ENCODE data around the gene SEMA5B.

SEMA5B gene

DNA sequence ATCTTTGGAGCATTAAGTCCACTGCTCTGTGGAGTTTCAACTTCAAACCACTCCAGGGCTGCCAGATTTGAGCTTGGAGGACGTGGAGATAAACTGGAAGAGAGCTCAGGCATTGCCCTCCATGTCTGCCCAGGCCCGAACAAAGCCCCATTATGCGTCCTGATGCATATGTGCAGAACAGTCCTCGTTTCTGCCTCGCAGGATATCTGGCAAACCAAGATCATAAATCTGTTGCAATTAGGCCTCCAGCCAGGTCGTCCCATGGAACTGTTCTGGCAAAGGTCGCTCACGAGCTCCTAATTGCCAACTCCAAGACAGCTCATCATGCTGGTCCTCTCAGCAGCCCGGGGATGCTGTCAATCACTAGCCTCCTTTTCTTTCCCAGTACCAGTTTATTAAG lies 91.2 kb downstream of the SEMA5B start:
- no peak overlapping the region for H3K27ac ChIP-seq
- no peak for DNase-seq

DNA sequence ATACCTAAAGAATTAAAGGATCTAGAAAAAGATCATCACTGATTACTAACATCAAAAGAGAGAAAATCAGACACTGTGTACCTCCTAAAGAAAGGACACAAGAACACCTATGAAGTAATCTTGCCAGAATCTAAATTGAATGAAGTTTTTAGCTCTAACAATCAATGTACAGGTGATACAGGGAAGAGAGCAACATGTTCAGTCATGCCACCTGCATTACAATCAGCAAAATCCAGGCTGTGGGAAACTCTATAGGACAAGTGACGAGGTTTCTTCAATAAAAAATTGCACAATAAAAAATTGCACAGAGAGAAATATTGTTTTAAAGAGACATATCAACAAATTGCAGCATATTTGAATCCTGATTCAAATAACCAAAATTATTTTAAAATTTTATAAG lies 93.3 kb downstream of the SEMA5B start:
- TF ChIP-seq, protein P1, sequence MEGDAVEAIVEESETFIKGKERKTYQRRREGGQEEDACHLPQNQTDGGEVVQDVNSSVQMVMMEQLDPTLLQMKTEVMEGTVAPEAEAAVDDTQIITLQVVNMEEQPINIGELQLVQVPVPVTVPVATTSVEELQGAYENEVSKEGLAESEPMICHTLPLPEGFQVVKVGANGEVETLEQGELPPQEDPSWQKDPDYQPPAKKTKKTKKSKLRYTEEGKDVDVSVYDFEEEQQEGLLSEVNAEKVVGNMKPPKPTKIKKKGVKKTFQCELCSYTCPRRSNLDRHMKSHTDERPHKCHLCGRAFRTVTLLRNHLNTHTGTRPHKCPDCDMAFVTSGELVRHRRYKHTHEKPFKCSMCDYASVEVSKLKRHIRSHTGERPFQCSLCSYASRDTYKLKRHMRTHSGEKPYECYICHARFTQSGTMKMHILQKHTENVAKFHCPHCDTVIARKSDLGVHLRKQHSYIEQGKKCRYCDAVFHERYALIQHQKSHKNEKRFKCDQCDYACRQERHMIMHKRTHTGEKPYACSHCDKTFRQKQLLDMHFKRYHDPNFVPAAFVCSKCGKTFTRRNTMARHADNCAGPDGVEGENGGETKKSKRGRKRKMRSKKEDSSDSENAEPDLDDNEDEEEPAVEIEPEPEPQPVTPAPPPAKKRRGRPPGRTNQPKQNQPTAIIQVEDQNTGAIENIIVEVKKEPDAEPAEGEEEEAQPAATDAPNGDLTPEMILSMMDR (IDR thresholded peaks at IDR 0.05; ENCODE audit: low read depth, low read length): no peak
- no peaks in the 10 kb centered on the region for H3K36me3 ChIP-seq

More for the DNA sequence above, 91.2 kb downstream of the SEMA5B start:
- Histone ChIP-seq H3K36me3 (no peaks in the 10 kb centered on the region), H3K4me3 (ENCODE audit: low read depth, low read length) (no peak overlapping the region), H3K9me3 (ENCODE audit: severe bottlenecking) (no peaks in the 10 kb centered on the region), H3K27me3 (ENCODE audit: insufficient read depth, low read depth, severe bottlenecking) (no peaks in the 10 kb centered on the region)
- TF ChIP-seq, protein P1 (IDR thresholded peaks at IDR 0.05; ENCODE audit: low read depth, low read length): no peak

DNA sequence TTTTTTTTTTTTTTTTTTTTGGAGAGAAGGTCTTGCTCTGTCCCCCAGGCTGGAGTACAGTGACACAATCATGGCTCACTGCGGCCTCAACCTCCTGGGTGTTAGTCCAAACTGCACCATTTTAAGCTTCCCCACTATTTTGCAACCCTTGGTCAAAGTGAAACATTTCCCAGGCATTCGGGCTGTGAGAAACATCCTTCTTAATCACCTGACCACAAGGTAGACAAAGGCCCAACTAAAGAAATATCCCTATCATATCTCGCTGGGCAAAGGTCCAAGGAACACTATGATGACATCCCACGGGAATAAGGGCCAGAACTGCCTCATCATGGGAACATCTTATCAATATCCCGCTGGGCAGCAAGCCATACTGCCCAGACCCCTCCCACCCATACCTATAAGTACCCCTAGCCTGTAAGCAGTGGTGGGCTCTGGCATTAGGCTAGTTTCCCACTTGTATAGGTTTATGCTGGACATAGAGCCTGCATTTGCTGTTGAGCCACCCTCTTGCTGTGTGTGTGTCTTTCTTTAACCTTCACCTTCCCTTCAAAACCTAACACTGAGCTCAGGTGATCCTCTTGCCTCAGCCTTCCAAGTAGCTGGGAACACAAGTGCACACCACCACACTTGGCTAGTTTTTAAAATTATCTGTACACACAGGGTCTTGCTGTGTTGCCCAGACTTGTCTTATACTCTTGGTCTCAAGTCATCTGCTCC lies 95.2 kb downstream of the SEMA5B start:
- no peaks in the 10 kb centered on the region for H3K36me3 ChIP-seq
- no peak overlapping the region for H3K4me3 ChIP-seq (ENCODE audit: low read depth, low read length)
- H3K27me3 ChIP-seq (ENCODE audit: insufficient read depth, low read depth, severe bottlenecking): no peaks in the 10 kb centered on the region
- H3K27ac ChIP-seq: no peak overlapping the region
- DNase-seq: no peak
- TF ChIP-seq, protein P1 (IDR thresholded peaks at IDR 0.05; ENCODE audit: low read depth, low read length): no peak
- H3K9me3 ChIP-seq (ENCODE audit: severe bottlenecking): no peaks in the 10 kb centered on the region

More for the DNA sequence above, 93.3 kb downstream of the SEMA5B start:
- Histone ChIP-seq H3K27me3 (ENCODE audit: insufficient read depth, low read depth, severe bottlenecking) (no peaks in the 10 kb centered on the region), H3K27ac (no peak overlapping the region), H3K9me3 (ENCODE audit: severe bottlenecking) (no peaks in the 10 kb centered on the region), H3K4me3 (ENCODE audit: low read depth, low read length) (no peak overlapping the region)
- DNase-seq: no peak

DNA sequence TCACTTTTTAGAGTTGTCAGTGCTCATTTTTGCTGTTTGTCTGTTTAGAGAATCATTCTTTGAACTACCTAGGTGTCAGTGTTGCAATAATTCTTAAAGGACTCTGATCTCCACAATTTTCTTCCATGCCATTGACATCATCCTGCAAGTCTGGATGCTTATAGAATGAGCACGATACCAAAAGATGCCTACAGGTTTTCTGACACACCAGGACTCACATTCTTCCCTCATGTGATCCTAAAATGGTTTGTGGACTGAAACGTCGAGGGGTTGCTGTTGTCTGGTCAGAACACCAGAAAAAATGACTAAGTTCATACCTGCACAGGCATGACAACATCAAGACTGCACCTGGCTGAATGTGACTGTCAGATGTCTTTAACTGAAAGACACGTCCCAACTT lies 95.9 kb downstream of the SEMA5B start:
- no peaks in the 10 kb centered on the region for H3K9me3 ChIP-seq (ENCODE audit: severe bottlenecking)
- no peak overlapping the region for H3K4me3 ChIP-seq (ENCODE audit: low read depth, low read length)
- H3K36me3 ChIP-seq: no peaks in the 10 kb centered on the region
- no peak for DNase-seq
- no peak overlapping the region for H3K27ac ChIP-seq
- no peaks in the 10 kb centered on the region for H3K27me3 ChIP-seq (ENCODE audit: insufficient read depth, low read depth, severe bottlenecking)
- TF ChIP-seq, protein P1 (IDR thresholded peaks at IDR 0.05; ENCODE audit: low read depth, low read length): no peak

DNA sequence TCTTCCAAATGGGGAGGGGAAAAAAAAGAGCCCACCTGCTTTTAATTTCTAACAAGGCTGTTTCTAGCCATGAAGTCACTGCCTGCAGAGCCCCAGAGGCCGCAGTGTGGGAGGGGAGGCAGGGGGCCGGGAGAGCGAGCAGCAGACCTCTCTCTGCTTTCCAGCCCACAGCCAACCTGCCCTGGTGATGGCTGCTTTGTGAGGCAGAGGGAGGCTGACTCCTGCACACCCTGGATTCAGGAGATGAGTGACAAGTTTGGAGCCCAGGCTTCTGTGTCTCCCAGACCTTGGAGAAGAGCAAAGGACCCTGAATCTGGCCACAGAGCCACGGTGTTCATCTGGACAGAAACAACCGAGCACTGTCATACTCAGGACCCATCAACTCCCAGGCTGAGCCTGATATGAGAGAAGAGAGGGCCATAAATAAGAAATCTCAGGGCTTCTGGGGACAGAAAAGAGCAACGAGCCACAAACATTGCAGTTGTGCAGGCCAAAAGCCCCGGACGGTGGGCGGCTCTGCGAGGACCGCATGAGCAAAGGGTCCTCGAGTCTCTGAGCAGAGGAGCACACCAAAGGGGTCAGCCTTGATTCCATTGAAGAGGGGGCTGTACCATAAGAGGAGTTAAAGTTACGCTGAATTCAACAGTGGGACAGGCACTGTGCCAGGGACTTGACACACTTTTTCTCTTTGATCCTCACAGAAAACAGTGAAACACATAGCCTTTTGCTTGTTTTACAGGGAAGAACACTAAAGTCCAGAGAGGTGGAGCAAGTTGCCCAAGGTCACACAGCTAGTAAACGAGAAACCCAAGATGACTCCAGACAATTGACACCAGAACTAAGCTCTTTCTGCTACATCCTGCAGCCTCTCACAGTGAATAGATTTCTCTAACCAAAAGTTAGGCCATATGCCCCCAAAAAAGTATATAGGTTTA lies 97.2 kb downstream of the SEMA5B start:
- TF ChIP-seq, protein P1 (IDR thresholded peaks at IDR 0.05; ENCODE audit: low read depth, low read length): no peak
- Histone ChIP-seq H3K27ac (no peak overlapping the region), H3K27me3 (ENCODE audit: insufficient read depth, low read depth, severe bottlenecking) (no peaks in the 10 kb centered on the region), H3K36me3 (no peaks in the 10 kb centered on the region), H3K4me3 (ENCODE audit: low read depth, low read length) (no peak overlapping the region), H3K9me3 (ENCODE audit: severe bottlenecking) (no peaks in the 10 kb centered on the region)
- DNase-seq: no peak
